GM12878 (cell line): ENCODE results near the gene OVCA2. TPM values are rescaled to one million over a fixed set of nuclear protein-coding genes. Genes with fewer than 3 reads are reported as not detected.

ENCODE experiments used
- ATAC-seq: fragments of 200-7000 bp; cut with Tn5 transposase; 3 replicates; pipeline ENCODE4 v1.9.1; 2020; ENCODE audit warnings: mild to moderate bottlenecking, moderate library complexity
- BruUV-seq: library from RNA; stranded (reverse); fragments of 400-500 nt; replicated peaks from 2 replicates; lab custom pipeline; 2021; lab: Mats Ljungman, UMichigan
- CTCF ChIA-PET: fragments of 300-600 bp; sonication (Branson Sonifier 250); formaldehyde crosslinking; extraction: SDS; loops from one replicate; lab custom pipeline; 2021; ENCODE audit warnings: inconsistent platforms; lab: Yijun Ruan, JAX
- POLR2A ChIA-PET: fragments of 350-600 bp; formaldehyde crosslinking; extraction: SDS; loops from one replicate; lab custom pipeline; 2021; ENCODE audit warnings: inconsistent platforms; lab: Charles Lee
- RAD21 ChIA-PET: fragments of 300-600 bp; sonication (Branson Sonifier 250); formaldehyde crosslinking; loops from one replicate; lab custom pipeline; 2023; ENCODE audit warnings: antibody characterized with exemption; ENCODE audit not compliant: unreplicated experiment; lab: Charles Lee
- SMC1A ChIA-PET: fragments of 300-600 bp; sonication (Branson Sonifier 250); formaldehyde crosslinking; loops from one replicate; lab custom pipeline; 2023; ENCODE audit not compliant: unreplicated experiment, uncharacterized antibody; lab: Charles Lee
- DNase-seq: peaks from one replicate; pipeline ENCODE4 v3.0.0-alpha.2; 2011; ENCODE audit warnings: low read depth, low spot score
- FAIRE-seq: peaks from 3 replicates; lab custom pipeline; 2011; peaks lifted over from hg19 to GRCh38; lab: Jason Lieb, UNC
- H2AFZ ChIP-seq: 2 replicates; pipeline ENCODE4 v1.6.0; 2011; ENCODE audit warnings: low read depth, low read length, control low read depth; ENCODE audit not compliant: control insufficient read depth
- H3K27ac ChIP-seq: 2 replicates; pipeline ENCODE4 v1.5.1; 2011; ENCODE audit warnings: control low read depth; ENCODE audit not compliant: control insufficient read depth, insufficient read depth
- H3K27me3 ChIP-seq, 2 experiments: replicated peaks in 1 of 2; 2 replicates each; pipeline versions ENCODE4 v1.6.0 to v1.6.1; 2011; ENCODE audit warnings: low read length in 1 of 2; ENCODE audit not compliant: control insufficient read depth in 2 of 2, insufficient read depth in 2 of 2
- H3K36me3 ChIP-seq, 2 experiments: 2 replicates each; pipeline ENCODE4 v1.5.1; 2011; ENCODE audit warnings: low read length in 1 of 2; ENCODE audit not compliant: control insufficient read depth in 2 of 2, insufficient read depth in 2 of 2
- H3K4me1 ChIP-seq: 2 replicates; pipeline ENCODE4 v1.6.1; 2011; ENCODE audit warnings: mild to moderate bottlenecking, low read length, moderate library complexity, mixed read lengths; ENCODE audit not compliant: control insufficient read depth, insufficient read depth
- H3K4me2 ChIP-seq: 2 replicates; pipeline ENCODE4 v1.6.0; 2011; ENCODE audit warnings: control low read depth; ENCODE audit not compliant: control insufficient read depth, insufficient read depth
- H3K4me3 ChIP-seq: fragments of 200-600 bp; sonication (generic); 2 replicates; pipeline ENCODE4 v1.5.1; 2016
- H3K79me2 ChIP-seq: 2 replicates; pipeline ENCODE4 v1.6.0; 2011; ENCODE audit warnings: low read length; ENCODE audit not compliant: control insufficient read depth, insufficient read depth
- H3K9ac ChIP-seq: 2 replicates; pipeline ENCODE4 v1.8.0; 2011; ENCODE audit warnings: low read length, control low read depth, mixed read lengths; ENCODE audit not compliant: control insufficient read depth, insufficient read depth
- H3K9me3 ChIP-seq: replicated peaks from 3 replicates; pipeline ENCODE4 v1.5.1; 2011; ENCODE audit warnings: mild to moderate bottlenecking, low read length; ENCODE audit not compliant: control insufficient read depth, insufficient read depth
- H4K20me1 ChIP-seq: 2 replicates; pipeline ENCODE4 v1.6.0; 2011; ENCODE audit not compliant: control insufficient read depth, insufficient read depth
- BHLHE40 ChIP-seq, 2 experiments: fragments of 450-650 bp in 1 of 2; IDR thresholded peaks; 2 replicates each; pipeline ENCODE4 v1.6.1; 2011 to 2017; ENCODE audit warnings: low read depth in 2 of 2, borderline replicate concordance in 1 of 2, improper control_type of control experiment in 1 of 2, low read length in 1 of 2, mild to moderate bottlenecking in 1 of 2
- IRF4 ChIP-seq: IDR thresholded peaks from 2 replicates; pipeline ENCODE4 v1.6.1; 2011; ENCODE audit warnings: low read depth, low read length
- MXI1 ChIP-seq: fragments of 150-350 bp; IDR thresholded peaks from 2 replicates; pipeline ENCODE4 v1.6.1; 2011; ENCODE audit warnings: low read depth, mild to moderate bottlenecking, inconsistent platforms, low read length, improper control_type of control experiment
- POU2F2 ChIP-seq: IDR thresholded peaks from 3 replicates; pipeline ENCODE4 v1.6.1; 2011; ENCODE audit warnings: low read depth, mild to moderate bottlenecking, low read length, borderline replicate concordance
- SP1 ChIP-seq: IDR thresholded peaks from one replicate; pipeline ENCODE4 v1.6.1; 2011; ENCODE audit warnings: low read depth, low read length
- TAF1 ChIP-seq: IDR thresholded peaks from 2 replicates; pipeline ENCODE4 v1.6.1; 2011; ENCODE audit warnings: mild to moderate bottlenecking, low read depth, low read length, borderline replicate concordance
- TBL1XR1 ChIP-seq: IDR thresholded peaks from 2 replicates; pipeline ENCODE4 v1.6.1; 2012; ENCODE audit warnings: low read depth, low read length, improper control_type of control experiment
- TCF12 ChIP-seq: IDR thresholded peaks from 2 replicates; pipeline ENCODE4 v1.6.1; 2011; ENCODE audit warnings: low read depth, mild to moderate bottlenecking, low read length
- YY1 ChIP-seq: IDR thresholded peaks from 2 replicates; pipeline ENCODE4 v1.6.1; 2011; ENCODE audit warnings: low read depth, mild to moderate bottlenecking, low read length
- WGBS: methylation state at CpG from one replicate; pipeline ENCODE4 v1.1.6; 2016; ENCODE audit warnings: low lambda C conversion rate; ENCODE audit not compliant: insufficient replicate concordance, insufficient coverage; ENCODE audit errors: missing lambda C conversion rate; 5-methylcytosine and 5-hydroxymethylcytosine counted together
- in situ Hi-C: fragments of 300-500 bp; cut with MboI; formaldehyde crosslinking; loops from 9 replicates; pipeline ENCODE4 v1.14.3; 2018; ENCODE audit warnings: mixed read lengths
- intact Hi-C: fragments of 100-400 bp; cut with micrococcal nuclease; formaldehyde crosslinking; loops from one replicate; pipeline ENCODE4 v1.14.2; 2022; ENCODE audit not compliant: unreplicated experiment
- polyA plus RNA-seq, 11 experiments: library from polyadenylated mRNA; depleted of rRNA in 4 of 11; unstranded in 6 of 11; stranded (reverse) in 5 of 11; fragments of >200 nt; fragmentation: Nextera tagmentation in 4 of 11; fragmentation: Illumina TruSeq in 1 of 11; extraction: Ambion mirVana in 4 of 11; extraction: Trizol in 1 of 11; gene quantifications; 1 replicate in 1 of 11; 2 replicates in 10 of 11; pipeline versions ENCODE4 v1.2.1 to v1.2.3, GENCODE V29; 2011 to 2016; ENCODE audit warnings: inconsistent platforms in 2 of 11, missing spikeins in 2 of 11, low read depth in 1 of 11
- total RNA-seq, 4 experiments: library from RNA; depleted of rRNA in 3 of 4; stranded (reverse); fragments of >200 nt in 3 of 4; fragmentation: Illumina TruSeq in 1 of 4; extraction: Trizol in 1 of 4; gene quantifications; 2 replicates each; pipeline versions ENCODE4 v1.2.1 to v1.2.3, GENCODE V29; 2013 to 2021
- TF ChIP-seq, protein P1 (sequence below): fragments of 450-650 bp; IDR thresholded peaks from 2 replicates; pipeline ENCODE4 v1.6.1; 2016; ENCODE audit warnings: mild to moderate bottlenecking
- TF ChIP-seq, protein P2 (sequence below): fragments of 450-650 bp; IDR thresholded peaks from 2 replicates; pipeline ENCODE4 v1.6.1; 2017; ENCODE audit warnings: mild to moderate bottlenecking, moderate library complexity
- TF ChIP-seq, protein P3 (sequence below): fragments of 150-350 bp; IDR thresholded peaks from 2 replicates; pipeline ENCODE4 v1.6.1; 2016; ENCODE audit warnings: low read depth, low read length

The OVCA2 gene
- total and polyA plus RNA-seq, 10 of the 15 experiments (the other 5 are each of a cell fraction or from before 2014, with no cell fraction given): 6.1 to 75.3 (median 40.7) TPM

DNA sequence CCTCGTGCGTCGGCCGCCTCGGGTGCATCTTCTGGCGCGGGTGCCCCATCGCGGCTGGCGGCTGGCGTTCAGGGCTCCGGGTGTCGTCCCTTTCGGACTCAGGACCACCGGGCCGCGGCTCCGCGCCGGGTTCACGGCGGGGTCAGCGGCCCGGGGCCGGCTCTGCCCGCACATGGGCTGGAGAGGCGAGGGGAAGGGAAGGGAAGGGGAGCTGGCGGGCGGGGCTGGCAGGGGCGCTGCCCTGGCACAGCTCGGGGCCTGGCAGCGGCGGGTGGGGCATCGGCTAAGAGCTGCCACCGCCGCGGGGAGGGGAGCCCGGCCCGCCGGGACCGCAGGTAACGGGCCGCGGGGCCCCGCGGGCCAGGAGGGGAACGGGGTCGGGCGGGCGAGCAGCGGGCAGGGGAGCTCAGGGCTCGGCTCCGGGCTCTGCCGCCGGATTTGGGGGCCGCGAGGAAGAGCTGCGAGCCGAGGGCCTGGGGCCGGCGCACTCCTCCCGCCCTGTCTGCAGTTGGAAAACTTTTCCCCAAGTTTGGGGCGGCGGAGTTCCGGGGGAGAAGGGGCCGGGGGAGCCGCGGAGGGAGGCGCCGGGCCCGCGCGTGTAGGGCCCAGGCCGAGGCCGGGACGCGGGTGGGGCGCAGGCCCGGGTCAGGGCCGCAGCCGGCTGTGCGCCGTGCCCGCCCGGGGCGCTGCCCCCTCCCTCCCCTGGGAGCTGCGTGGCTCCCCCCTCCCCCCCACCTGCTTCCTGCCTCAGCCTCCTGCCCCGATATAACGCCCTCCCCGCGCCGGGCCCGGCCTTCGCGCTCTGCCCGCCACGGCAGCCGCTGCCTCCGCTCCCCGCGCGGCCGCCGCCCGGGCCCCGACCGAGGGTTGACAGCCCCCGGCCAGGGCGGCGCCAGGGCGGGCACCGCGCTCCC, 13.7 kb downstream of the OVCA2 start:
- no TSS peak for BruUV-seq
- intact Hi-C loops (loop anchor here (5.0 kb wide), 1 partner anchor 37 kb away; no protein-coding TSS in a partner anchor), in situ Hi-C loops (no loop called here)
- Histone ChIP-seq H3K9me3 (no peaks in the 10 kb centered on the region; the same call in 2 of the 3 replicates), H3K79me2 (peaks cover 59% of the 10 kb centered on the region), H3K4me1 (peaks cover 22% of the 10 kb centered on the region), H3K4me3 (peak overlapping the region; percentile 95), H3K4me2 (peak overlapping the region; percentile 81; the same call in 1 of the 2 replicates), H3K36me3 (peaks cover 4 to 16% of the 10 kb centered on the region in 2 experiments), H3K27me3 (peaks cover 2% of the 10 kb centered on the region in 2 experiments; a peak in 3 of 4 replicates), H4K20me1 (no peaks in the 10 kb centered on the region), H3K9ac (peak overlapping the region; percentile 89), H2AFZ (peak overlapping the region; percentile 19), H3K27ac (peak overlapping the region; percentile 84)
- ChIA-PET POLR2A (interaction anchor here (0.6 to 6.7 kb wide), 18 partner anchors 10 to 339 kb away, joined by 3 to 61 read pairs (median 4); no protein-coding TSS in a partner anchor), SMC1A (interaction anchor here (0.7 to 8.6 kb wide), 19 partner anchors 13 to 227 kb away, joined by 3 to 141 read pairs (median 4); no protein-coding TSS in a partner anchor), CTCF (interaction anchor here (0.7 to 8.4 kb wide), 42 partner anchors 14 to 361 kb away, joined by 3 to 265 read pairs (median 4); partner anchors contain the start of genes SMG6, SRR and TSR1), RAD21 (interaction anchor here (0.8 to 8.4 kb wide), 33 partner anchors 9 to 361 kb away, joined by 3 to 271 read pairs (median 6); partner anchors contain the start of gene TSR1)
- 2% methylated on average over 27 of the region's 113 CpGs for WGBS
- no peak for DNase-seq
- no peak for FAIRE-seq
- peak; percentile 3 for ATAC-seq
- TF ChIP-seq, protein P1, sequence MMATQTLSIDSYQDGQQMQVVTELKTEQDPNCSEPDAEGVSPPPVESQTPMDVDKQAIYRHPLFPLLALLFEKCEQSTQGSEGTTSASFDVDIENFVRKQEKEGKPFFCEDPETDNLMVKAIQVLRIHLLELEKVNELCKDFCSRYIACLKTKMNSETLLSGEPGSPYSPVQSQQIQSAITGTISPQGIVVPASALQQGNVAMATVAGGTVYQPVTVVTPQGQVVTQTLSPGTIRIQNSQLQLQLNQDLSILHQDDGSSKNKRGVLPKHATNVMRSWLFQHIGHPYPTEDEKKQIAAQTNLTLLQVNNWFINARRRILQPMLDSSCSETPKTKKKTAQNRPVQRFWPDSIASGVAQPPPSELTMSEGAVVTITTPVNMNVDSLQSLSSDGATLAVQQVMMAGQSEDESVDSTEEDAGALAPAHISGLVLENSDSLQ: no peak
- TF ChIP-seq IRF4 (no peak), POU2F2 (0 out of 3 replicates have a peak, but pooled peaks have one; percentile 10), TCF12 (0 out of 2 replicates have a peak, but pooled peaks have one; percentile 38), TBL1XR1 (no peak), MXI1 (0 out of 2 replicates have a peak, but pooled peaks have one; percentile 13), BHLHE40 (IDR thresholded peaks at IDR 0.05; ENCODE audit: borderline replicate concordance in 1 of 2, low read depth in 2 of 2, low read length in 1 of 2) (peak in 1 of 2 experiments; percentile 11; a peak in 1 of 4 replicates), TAF1 (peak; percentile 27; the same call in 1 of the 2 replicates), SP1 (no peak), YY1 (peak; percentile 1; the same call in 1 of the 2 replicates)
- TF ChIP-seq, protein P2, sequence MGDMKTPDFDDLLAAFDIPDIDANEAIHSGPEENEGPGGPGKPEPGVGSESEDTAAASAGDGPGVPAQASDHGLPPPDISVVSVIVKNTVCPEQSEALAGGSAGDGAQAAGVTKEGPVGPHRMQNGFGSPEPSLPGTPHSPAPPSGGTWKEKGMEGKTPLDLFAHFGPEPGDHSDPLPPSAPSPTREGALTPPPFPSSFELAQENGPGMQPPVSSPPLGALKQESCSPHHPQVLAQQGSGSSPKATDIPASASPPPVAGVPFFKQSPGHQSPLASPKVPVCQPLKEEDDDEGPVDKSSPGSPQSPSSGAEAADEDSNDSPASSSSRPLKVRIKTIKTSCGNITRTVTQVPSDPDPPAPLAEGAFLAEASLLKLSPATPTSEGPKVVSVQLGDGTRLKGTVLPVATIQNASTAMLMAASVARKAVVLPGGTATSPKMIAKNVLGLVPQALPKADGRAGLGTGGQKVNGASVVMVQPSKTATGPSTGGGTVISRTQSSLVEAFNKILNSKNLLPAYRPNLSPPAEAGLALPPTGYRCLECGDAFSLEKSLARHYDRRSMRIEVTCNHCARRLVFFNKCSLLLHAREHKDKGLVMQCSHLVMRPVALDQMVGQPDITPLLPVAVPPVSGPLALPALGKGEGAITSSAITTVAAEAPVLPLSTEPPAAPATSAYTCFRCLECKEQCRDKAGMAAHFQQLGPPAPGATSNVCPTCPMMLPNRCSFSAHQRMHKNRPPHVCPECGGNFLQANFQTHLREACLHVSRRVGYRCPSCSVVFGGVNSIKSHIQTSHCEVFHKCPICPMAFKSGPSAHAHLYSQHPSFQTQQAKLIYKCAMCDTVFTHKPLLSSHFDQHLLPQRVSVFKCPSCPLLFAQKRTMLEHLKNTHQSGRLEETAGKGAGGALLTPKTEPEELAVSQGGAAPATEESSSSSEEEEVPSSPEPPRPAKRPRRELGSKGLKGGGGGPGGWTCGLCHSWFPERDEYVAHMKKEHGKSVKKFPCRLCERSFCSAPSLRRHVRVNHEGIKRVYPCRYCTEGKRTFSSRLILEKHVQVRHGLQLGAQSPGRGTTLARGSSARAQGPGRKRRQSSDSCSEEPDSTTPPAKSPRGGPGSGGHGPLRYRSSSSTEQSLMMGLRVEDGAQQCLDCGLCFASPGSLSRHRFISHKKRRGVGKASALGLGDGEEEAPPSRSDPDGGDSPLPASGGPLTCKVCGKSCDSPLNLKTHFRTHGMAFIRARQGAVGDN: no peak
- TF ChIP-seq, protein P3, sequence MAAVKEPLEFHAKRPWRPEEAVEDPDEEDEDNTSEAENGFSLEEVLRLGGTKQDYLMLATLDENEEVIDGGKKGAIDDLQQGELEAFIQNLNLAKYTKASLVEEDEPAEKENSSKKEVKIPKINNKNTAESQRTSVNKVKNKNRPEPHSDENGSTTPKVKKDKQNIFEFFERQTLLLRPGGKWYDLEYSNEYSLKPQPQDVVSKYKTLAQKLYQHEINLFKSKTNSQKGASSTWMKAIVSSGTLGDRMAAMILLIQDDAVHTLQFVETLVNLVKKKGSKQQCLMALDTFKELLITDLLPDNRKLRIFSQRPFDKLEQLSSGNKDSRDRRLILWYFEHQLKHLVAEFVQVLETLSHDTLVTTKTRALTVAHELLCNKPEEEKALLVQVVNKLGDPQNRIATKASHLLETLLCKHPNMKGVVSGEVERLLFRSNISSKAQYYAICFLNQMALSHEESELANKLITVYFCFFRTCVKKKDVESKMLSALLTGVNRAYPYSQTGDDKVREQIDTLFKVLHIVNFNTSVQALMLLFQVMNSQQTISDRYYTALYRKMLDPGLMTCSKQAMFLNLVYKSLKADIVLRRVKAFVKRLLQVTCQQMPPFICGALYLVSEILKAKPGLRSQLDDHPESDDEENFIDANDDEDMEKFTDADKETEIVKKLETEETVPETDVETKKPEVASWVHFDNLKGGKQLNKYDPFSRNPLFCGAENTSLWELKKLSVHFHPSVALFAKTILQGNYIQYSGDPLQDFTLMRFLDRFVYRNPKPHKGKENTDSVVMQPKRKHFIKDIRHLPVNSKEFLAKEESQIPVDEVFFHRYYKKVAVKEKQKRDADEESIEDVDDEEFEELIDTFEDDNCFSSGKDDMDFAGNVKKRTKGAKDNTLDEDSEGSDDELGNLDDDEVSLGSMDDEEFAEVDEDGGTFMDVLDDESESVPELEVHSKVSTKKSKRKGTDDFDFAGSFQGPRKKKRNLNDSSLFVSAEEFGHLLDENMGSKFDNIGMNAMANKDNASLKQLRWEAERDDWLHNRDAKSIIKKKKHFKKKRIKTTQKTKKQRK: no peak
